T-cell (primary cell): Measurements from ENCODE around the gene SPHK2. TPM values are rescaled to one million over a fixed set of nuclear protein-coding genes. Genes with fewer than 3 reads are reported as not detected.
A peak's percentile ranks its signal among the peaks of the same experiment; 100 is the strongest.

Experiments
- ATAC-seq, 4 experiments: fragments of 200-7000 bp in 3 of 4; fragments of 150-1000 bp in 1 of 4; cut with Tn5 transposase; replicated peaks in 1 of 4; 1 replicate in 3 of 4; 2 replicates in 1 of 4; pipeline ENCODE4 v1.10.0; 2021; ENCODE audit warnings: moderate library complexity in 3 of 4, mild to moderate bottlenecking in 2 of 4, moderate number of reproducible peaks in 1 of 4
- CTCF ChIA-PET, 2 donors: fragments of 300-600 bp; sonication (Branson Sonifier 250); formaldehyde crosslinking; loops; one replicate each; lab custom pipeline; 2022; ENCODE audit warnings: antibody characterized with exemption in 2 of 2; lab: Charles Lee
- POLR2A ChIA-PET, 2 donors: fragments of 300-600 bp; sonication (Branson Sonifier 250); formaldehyde crosslinking; loops; one replicate each; lab custom pipeline; 2022; ENCODE audit warnings: antibody characterized with exemption in 2 of 2; lab: Charles Lee
- DNase-seq, 35 experiments: peaks; one replicate each; pipeline versions ENCODE4 v3.0.0 to v3.0.0-alpha.2; 2013 to 2023
- H3K27ac ChIP-seq: one replicate; pipeline ENCODE4 v1.5.1; 2013; ENCODE audit warnings: low read length
- H3K27me3 ChIP-seq, 2 experiments: replicated peaks in 1 of 2; 1 replicate in 1 of 2; 2 replicates in 1 of 2; pipeline versions ENCODE4 v1.6.1 to v1.7.0; 2013; ENCODE audit warnings: low read length in 1 of 2, mixed read lengths in 1 of 2; ENCODE audit not compliant: control insufficient read depth in 2 of 2, insufficient read depth in 2 of 2; ENCODE audit errors: extremely low read depth in 1 of 2
- H3K36me3 ChIP-seq, 2 donors: 1 replicate in 1 of 2; 2 replicates in 1 of 2; pipeline versions ENCODE4 v1.6.1 to v1.7.0; 2013; ENCODE audit warnings: low read length in 1 of 2; ENCODE audit not compliant: control insufficient read depth in 2 of 2, insufficient read depth in 1 of 2; ENCODE audit errors: extremely low read depth in 1 of 2
- H3K4me1 ChIP-seq, 2 experiments: 1 replicate in 1 of 2; 2 replicates in 1 of 2; pipeline versions ENCODE4 v1.6.1 to v1.7.0; 2013; ENCODE audit warnings: low read length in 2 of 2, mixed read lengths in 1 of 2; ENCODE audit not compliant: insufficient read depth in 2 of 2, control insufficient read depth in 1 of 2; ENCODE audit errors: extremely low read depth in 1 of 2
- H3K4me3 ChIP-seq, 2 donors: 1 replicate in 1 of 2; 2 replicates in 1 of 2; pipeline versions ENCODE4 v1.5.1 to v1.7.0; 2013; ENCODE audit warnings: mild to moderate bottlenecking in 2 of 2, low read length in 1 of 2, moderate library complexity in 1 of 2; ENCODE audit not compliant: control insufficient read depth in 1 of 2; ENCODE audit errors: extremely low read depth in 1 of 2
- H3K9me3 ChIP-seq: 2 replicates; pipeline ENCODE4 v1.7.0; 2013
- H3K27ac Mint-ChIP-seq, 2 donors: one replicate each; pipeline ENCODE4 v1.8.0; 2020 to 2021; ENCODE audit warnings: mild to moderate bottlenecking in 2 of 2, mixed read lengths in 2 of 2
- H3K27me3 Mint-ChIP-seq, 2 donors: one replicate each; pipeline ENCODE4 v1.8.0; 2021 to 2022; ENCODE audit warnings: mixed read lengths in 2 of 2
- H3K36me3 Mint-ChIP-seq: one replicate; pipeline ENCODE4 v1.8.0; 2021; ENCODE audit warnings: mixed read lengths
- H3K4me1 Mint-ChIP-seq, 3 donors: one replicate each; pipeline ENCODE4 v1.8.0; 2020 to 2022; ENCODE audit warnings: mixed read lengths in 3 of 3, mild to moderate bottlenecking in 1 of 3
- H3K4me3 Mint-ChIP-seq, 3 donors: one replicate each; pipeline ENCODE4 v1.8.0; 2020 to 2022; ENCODE audit warnings: mild to moderate bottlenecking in 3 of 3, mixed read lengths in 3 of 3, moderate library complexity in 3 of 3
- H3K9me3 Mint-ChIP-seq, 3 donors: one replicate each; pipeline ENCODE4 v1.8.0; 2020 to 2022; ENCODE audit warnings: mixed read lengths in 3 of 3
- WGBS: methylation state at CpG from one replicate; pipeline ENCODE4 v1.1.5; 2013; ENCODE audit warnings: missing lambda C conversion rate; ENCODE audit not compliant: insufficient coverage; 5-methylcytosine and 5-hydroxymethylcytosine counted together
- total RNA-seq, 35 experiments: library from RNA in 6 of 35; stranded (reverse) in 6 of 35; fragments of 120-200 nt in 1 of 35; gene quantifications; one replicate each; pipeline versions ENCODE4 v1.2.1 to v1.2.4 and lab custom pipeline; 2013 to 2026

Gene SPHK2
- total RNA-seq, 5 donors from 2014 or later (not counting 1 experiment from before 2014, with no cell fraction given): 18.0 to 37.0 (median 31.8) TPM

- H3K9me3 Mint-ChIP-seq: no peaks in the 10 kb centered on the region
- no peak for DNase-seq
- POLR2A ChIA-PET: no interaction called here
- peak within 1 kb of the TSS; percentile 31 to 48 for H3K27ac Mint-ChIP-seq
- ATAC-seq: no peak
- Histone ChIP-seq H3K27ac (no peak within 1 kb of the TSS), H3K4me3 (no peak within 1 kb of the TSS), H3K27me3 (peaks cover 0 to 2% of the 10 kb centered on the region in 2 experiments), H3K4me1 (peaks cover 13 to 39% of the 10 kb centered on the region in 2 experiments), H3K36me3 (peaks cover 21 to 31% of the 10 kb centered on the region in 2 donors), H3K9me3 (no peaks in the 10 kb centered on the region)
- H3K4me1 Mint-ChIP-seq: peaks cover 26 to 35% (median 29%) of the 10 kb centered on the region in 3 donors
- no peak within 1 kb of the TSS for H3K4me3 Mint-ChIP-seq
- CTCF ChIA-PET: no interaction called here
- 73% methylated on average over 14 of the region's 31 CpGs for WGBS
- H3K36me3 Mint-ChIP-seq: peaks cover 21% of the 10 kb centered on the region
- H3K27me3 Mint-ChIP-seq: no peaks in the 10 kb centered on the region
Observed at GRCh38 chr19:48614436-48615230, 4.7 kb upstream of the SPHK2 start, which contains the start of gene FAM83E. Gene FAM83E (minus strand): TSS chr19:48615076. CDS start chr19:48613372, 1,704 bp downstream.

DNA sequence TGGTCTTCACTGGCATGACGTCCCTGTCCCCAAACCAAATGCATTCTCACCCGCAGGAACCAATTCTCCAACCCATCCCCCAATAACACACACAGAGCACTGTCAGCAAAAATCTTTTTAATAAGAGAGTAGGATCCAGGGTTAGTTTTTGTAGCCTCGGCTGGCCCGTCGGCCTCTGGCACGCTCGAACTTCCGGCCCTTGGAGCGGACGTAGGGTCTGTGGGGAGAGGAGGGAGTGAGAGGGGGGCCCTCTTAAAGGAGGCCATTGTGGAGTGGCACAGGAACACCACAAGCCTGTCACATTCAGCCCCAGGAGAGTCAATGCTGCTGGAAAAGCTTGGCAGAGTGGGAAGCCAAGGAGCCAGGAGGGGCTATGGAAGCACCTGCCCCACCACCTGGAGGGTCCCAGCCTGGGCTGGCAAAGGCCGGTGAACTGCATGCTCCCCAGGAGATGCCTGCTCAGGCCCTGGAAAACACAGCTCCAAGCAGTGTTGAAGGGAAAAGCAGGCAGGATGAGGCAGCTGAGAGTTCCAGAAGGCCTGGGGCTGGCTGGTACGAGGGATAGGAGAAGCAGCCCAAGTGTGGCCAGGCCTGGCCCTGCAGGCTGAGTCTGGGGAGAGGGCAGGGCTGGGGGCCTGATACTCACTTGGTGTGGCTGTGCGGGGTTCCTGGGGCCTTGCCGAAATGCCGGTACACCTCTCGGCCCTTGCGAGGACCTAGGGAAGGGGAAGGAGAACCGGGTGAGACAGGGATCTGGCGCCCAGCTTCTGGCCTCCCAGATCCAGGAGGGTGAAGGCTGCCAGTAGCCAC is 3.9 kb upstream of the SPHK2 start:
- Histone ChIP-seq H3K4me1 (peaks cover 13 to 47% of the 10 kb centered on the region in 2 experiments), H3K9me3 (no peaks in the 10 kb centered on the region), H3K36me3 (peaks cover 21 to 31% of the 10 kb centered on the region in 2 donors), H3K27ac (no peak overlapping the region), H3K4me3 (no peak overlapping the region), H3K27me3 (peaks cover 0 to 2% of the 10 kb centered on the region in 2 experiments)
- ATAC-seq: no peak
- Mint-ChIP-seq H3K4me3 (no peak overlapping the region), H3K27me3 (no peaks in the 10 kb centered on the region), H3K4me1 (peaks cover 29 to 42% (median 35%) of the 10 kb centered on the region in 3 donors), H3K36me3 (peaks cover 22% of the 10 kb centered on the region), H3K27ac (peak overlapping the region in 1 of 2 donors; percentile 23), H3K9me3 (no peaks in the 10 kb centered on the region)
- ChIA-PET CTCF (no interaction called here), POLR2A (no interaction called here)
- DNase-seq: no peak
- WGBS: 95% methylated on average over 17 of the region's 19 CpGs

GRCh38 chr19:48616041-48616436 is 3.3 kb upstream of the SPHK2 start:
- POLR2A ChIA-PET: no interaction called here
- Mint-ChIP-seq H3K27me3 (no peaks in the 10 kb centered on the region), H3K4me1 (peaks cover 29 to 42% (median 35%) of the 10 kb centered on the region in 3 donors), H3K4me3 (peak overlapping the region; percentile 94 to 95 (median 95)), H3K27ac (peak overlapping the region; percentile 76 to 85), H3K9me3 (no peaks in the 10 kb centered on the region), H3K36me3 (peaks cover 22% of the 10 kb centered on the region)
- DNase-seq (no peak), ATAC-seq (no peak)
- 86% methylated on average over 16 of the region's 16 CpGs for WGBS
- no peak overlapping the region for H3K4me3 ChIP-seq
- CTCF ChIA-PET: no interaction called here
- H3K36me3 ChIP-seq: peaks cover 21 to 31% of the 10 kb centered on the region in 2 donors
- H3K27me3 ChIP-seq: peaks cover 0 to 2% of the 10 kb centered on the region in 2 experiments
- H3K27ac ChIP-seq: no peak overlapping the region
- no peaks in the 10 kb centered on the region for H3K9me3 ChIP-seq
- H3K4me1 ChIP-seq: peaks cover 13 to 47% of the 10 kb centered on the region in 2 experiments

DNA sequence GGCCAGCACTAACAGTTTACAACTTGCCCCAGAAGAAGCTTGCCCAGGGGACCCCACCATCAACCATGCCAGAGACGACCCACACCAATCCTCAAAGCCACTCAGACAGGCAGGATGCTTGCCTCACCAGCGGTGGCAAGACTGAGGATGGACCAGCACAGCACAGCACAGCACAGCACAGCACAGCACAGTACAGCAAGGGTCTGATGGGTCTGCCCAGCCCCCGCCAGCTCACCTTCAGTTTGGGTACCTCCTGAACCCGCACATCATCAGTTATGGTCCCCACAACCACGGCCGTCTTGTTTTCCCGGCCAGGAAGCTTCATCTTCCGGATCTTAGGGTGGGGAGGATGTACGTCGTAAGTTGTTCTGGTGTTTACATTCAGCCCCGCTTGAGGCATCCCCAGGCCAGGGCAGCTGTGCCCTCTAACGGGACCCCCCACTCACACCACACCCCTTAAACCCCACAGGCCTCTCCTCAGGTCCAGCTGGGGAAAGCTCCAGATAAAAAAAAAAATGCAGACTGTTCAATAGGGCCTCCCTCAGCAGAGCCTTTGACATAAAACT is 2.7 kb upstream of the SPHK2 start:
- CTCF ChIA-PET: no interaction called here
- ATAC-seq: no peak
- Mint-ChIP-seq H3K27ac (peak overlapping the region; percentile 76 to 85), H3K4me3 (peak overlapping the region; percentile 94 to 95 (median 95)), H3K4me1 (peaks cover 32 to 45% (median 38%) of the 10 kb centered on the region in 3 donors), H3K36me3 (peaks cover 25% of the 10 kb centered on the region), H3K27me3 (no peaks in the 10 kb centered on the region), H3K9me3 (no peaks in the 10 kb centered on the region)
- Histone ChIP-seq H3K9me3 (no peaks in the 10 kb centered on the region), H3K27me3 (peaks cover 0 to 2% of the 10 kb centered on the region in 2 experiments), H3K4me1 (peaks cover 13 to 47% of the 10 kb centered on the region in 2 experiments), H3K27ac (peak overlapping the region; percentile 17), H3K36me3 (peaks cover 21 to 31% of the 10 kb centered on the region in 2 donors), H3K4me3 (no peak overlapping the region)
- POLR2A ChIA-PET: no interaction called here
- WGBS: 57% methylated on average over 1 of the region's 12 CpGs
- no peak for DNase-seq

DNA sequence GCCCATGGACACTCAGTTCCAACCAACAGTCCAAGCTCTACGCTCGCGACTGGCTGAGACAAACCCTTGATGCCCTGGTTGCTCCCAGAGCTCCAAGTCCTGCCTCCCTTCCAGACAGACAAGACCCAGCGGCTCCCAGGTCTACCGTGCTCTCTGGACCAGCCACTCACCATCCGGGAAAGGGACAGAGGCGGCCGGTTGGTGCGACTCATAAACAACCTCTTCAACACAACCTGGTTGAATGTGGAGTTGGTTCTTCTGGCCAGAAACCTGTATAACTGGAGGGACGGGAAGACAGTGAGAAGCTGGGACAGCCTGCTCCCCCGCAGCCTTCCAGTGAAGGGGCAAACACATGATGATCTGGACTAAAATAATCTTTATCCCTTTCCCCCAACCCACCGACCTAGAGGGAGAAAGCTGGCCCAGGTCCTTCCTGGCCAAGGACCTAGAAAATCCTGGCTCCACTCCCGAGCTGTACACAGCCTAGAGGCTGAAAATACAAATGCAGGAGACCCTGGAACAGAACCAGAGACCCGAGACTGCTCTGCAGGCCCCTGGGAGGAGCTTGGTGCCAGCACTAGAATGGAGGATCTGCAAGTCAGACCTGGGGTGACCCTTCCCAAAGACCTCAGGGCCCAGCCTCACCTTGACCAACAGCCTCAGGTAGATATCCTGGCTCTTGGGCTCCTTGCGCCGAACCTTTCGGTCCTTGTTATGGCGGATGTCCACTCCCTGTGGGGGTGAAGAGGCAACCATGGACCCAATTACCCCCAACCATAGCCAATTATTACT is 2.0 kb upstream of the SPHK2 start:
- H3K27me3 ChIP-seq: peaks cover 0 to 2% of the 10 kb centered on the region in 2 experiments
- H3K9me3 ChIP-seq: no peaks in the 10 kb centered on the region
- Mint-ChIP-seq H3K4me3 (peak overlapping the region; percentile 94 to 95 (median 95)), H3K36me3 (peaks cover 28% of the 10 kb centered on the region), H3K27me3 (no peaks in the 10 kb centered on the region), H3K9me3 (no peaks in the 10 kb centered on the region), H3K4me1 (peaks cover 34 to 50% (median 42%) of the 10 kb centered on the region in 3 donors), H3K27ac (peak overlapping the region; percentile 97 to 98)
- ChIA-PET CTCF (interaction anchor here in 1 of 2 donors (0.5 kb wide), 1 partner anchor 354 kb away, joined by 3 read pairs; no protein-coding TSS in a partner anchor), POLR2A (no interaction called here)
- H3K4me3 ChIP-seq: peak overlapping the region; percentile 94 to 100
- no peak for DNase-seq
- H3K27ac ChIP-seq: peak overlapping the region; percentile 87
- no peak for ATAC-seq
- H3K36me3 ChIP-seq: peaks cover 21 to 31% of the 10 kb centered on the region in 2 donors
- 56% methylated on average over 5 of the region's 18 CpGs for WGBS
- H3K4me1 ChIP-seq: peaks cover 13 to 47% of the 10 kb centered on the region in 2 experiments
